ENCODE results near the gene RAPGEF2. TPM values are rescaled to one million over a fixed set of nuclear protein-coding genes. Genes with fewer than 3 reads are reported as not detected.

RAPGEF2 gene
- total RNA-seq, 1 experiment from 2014 or later = 37.1 TPM

- no peak overlapping the region for H3K4me3 Mint-ChIP-seq
- Histone ChIP-seq H4K8ac (replicated peaks; ENCODE audit: insufficient read length, low read depth, low read length) (no peak overlapping the region), H2AK5ac (ENCODE audit: insufficient read length, low read length) (no peak overlapping the region), H3K4ac (ENCODE audit: low read depth, low read length) (no peak overlapping the region), H3K23ac (ENCODE audit: insufficient read length, low read depth, low read length) (no peak overlapping the region), H3K14ac (ENCODE audit: insufficient read depth, low read length) (no peak overlapping the region), H3K56ac (ENCODE audit: insufficient read length, low read depth, low read length) (no peak overlapping the region), H4K91ac (ENCODE audit: insufficient read length, low read depth, low read length) (no peak overlapping the region), H3K79me1 (ENCODE audit: insufficient read depth, low read depth, low read length, poor library complexity, severe bottlenecking) (no peaks in the 10 kb centered on the region), H3K9ac (ENCODE audit: extremely low read depth, insufficient read length, low read length) (no peak overlapping the region), H3K27me3 (ENCODE audit: insufficient read depth, low read length) (no peaks in the 10 kb centered on the region), H2BK15ac (ENCODE audit: low read depth, low read length) (no peak overlapping the region), H2BK120ac (ENCODE audit: low read depth, low read length, poor library complexity, severe bottlenecking) (no peak overlapping the region), H3K27ac (ENCODE audit: insufficient read length, low read depth, low read length) (no peak overlapping the region), H3T11ph (ENCODE audit: low read length) (no peak overlapping the region), H3K4me2 (ENCODE audit: insufficient read depth, insufficient read length, low read length) (no peak overlapping the region), H3K79me2 (ENCODE audit: insufficient read depth, low read length) (peaks cover 2% of the 10 kb centered on the region; the same call in 1 of the 2 replicates), H2BK5ac (ENCODE audit: insufficient read length, low read length) (no peak overlapping the region), H3K9me3 (ENCODE audit: control insufficient read depth, low read depth, low read length) (no peaks in the 10 kb centered on the region), H3K18ac (ENCODE audit: insufficient read length, low read depth, low read length) (no peak overlapping the region), H3K23me2 (ENCODE audit: insufficient read length, low read depth, low read length, poor library complexity, severe bottlenecking) (no peaks in the 10 kb centered on the region), H2BK20ac (ENCODE audit: low read depth, low read length, poor library complexity, severe bottlenecking) (no peak overlapping the region), H4K5ac (ENCODE audit: insufficient read length, low read depth, low read length) (no peak overlapping the region), H2BK12ac (ENCODE audit: insufficient read length, low read depth, low read length) (no peak overlapping the region), H4K20me1 (ENCODE audit: control insufficient read depth, insufficient read depth, insufficient read length) (no peaks in the 10 kb centered on the region), H2AFZ (ENCODE audit: low read length) (no peak overlapping the region), H3K4me1 (ENCODE audit: insufficient read depth, low read length) (0 out of 2 replicates have a peak, but pooled peaks cover 2% of the 10 kb centered on the region)
- WGBS (ENCODE audit: extremely low coverage, insufficient read length, low lambda C conversion rate) = no CpG with 5 or more reads among the region's 2 CpGs
- TF ChIP-seq, protein P1, sequence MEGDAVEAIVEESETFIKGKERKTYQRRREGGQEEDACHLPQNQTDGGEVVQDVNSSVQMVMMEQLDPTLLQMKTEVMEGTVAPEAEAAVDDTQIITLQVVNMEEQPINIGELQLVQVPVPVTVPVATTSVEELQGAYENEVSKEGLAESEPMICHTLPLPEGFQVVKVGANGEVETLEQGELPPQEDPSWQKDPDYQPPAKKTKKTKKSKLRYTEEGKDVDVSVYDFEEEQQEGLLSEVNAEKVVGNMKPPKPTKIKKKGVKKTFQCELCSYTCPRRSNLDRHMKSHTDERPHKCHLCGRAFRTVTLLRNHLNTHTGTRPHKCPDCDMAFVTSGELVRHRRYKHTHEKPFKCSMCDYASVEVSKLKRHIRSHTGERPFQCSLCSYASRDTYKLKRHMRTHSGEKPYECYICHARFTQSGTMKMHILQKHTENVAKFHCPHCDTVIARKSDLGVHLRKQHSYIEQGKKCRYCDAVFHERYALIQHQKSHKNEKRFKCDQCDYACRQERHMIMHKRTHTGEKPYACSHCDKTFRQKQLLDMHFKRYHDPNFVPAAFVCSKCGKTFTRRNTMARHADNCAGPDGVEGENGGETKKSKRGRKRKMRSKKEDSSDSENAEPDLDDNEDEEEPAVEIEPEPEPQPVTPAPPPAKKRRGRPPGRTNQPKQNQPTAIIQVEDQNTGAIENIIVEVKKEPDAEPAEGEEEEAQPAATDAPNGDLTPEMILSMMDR (conservative IDR thresholded peaks at IDR 0.05) = no peak
- H3K9me3 Mint-ChIP-seq = no peaks in the 10 kb centered on the region
- peaks cover 0 to 6% (median 5%) of the 10 kb centered on the region in 3 experiments; a peak in 3 of 7 replicates for H3K36me3 Mint-ChIP-seq (ENCODE audit: insufficient read depth in 1 of 3, low read depth in 3 of 3)
- H3K4me1 Mint-ChIP-seq = peaks cover 5 to 11% of the 10 kb centered on the region in 2 experiments; a peak in 2 of 4 replicates
- no peak for DNase-seq
- no peaks in the 10 kb centered on the region for H3K27me3 Mint-ChIP-seq (ENCODE audit: low read depth)
- no peak overlapping the region for H3K27ac Mint-ChIP-seq
Observed at GRCh38 chr4:159239629-159240028, 136.8 kb downstream of the RAPGEF2 start.
